ENCODE results near the gene PNMA8A. TPM values are rescaled to one million over a fixed set of nuclear protein-coding genes. Genes with fewer than 3 reads are reported as not detected.

Gene PNMA8A
- polyA plus RNA-seq, 1 of the 3 experiments (the other 2 are of a cell fraction): 10.2 TPM

- ChIA-PET CTCF (interaction anchor here (0.9 to 2.3 kb wide), 4 partner anchors 9 to 62 kb away, joined by 4 to 11 read pairs (median 5); no protein-coding TSS in a partner anchor), POLR2A (no interaction called here)
- no peak for DNase-seq
- Histone ChIP-seq H3K9ac (no peak overlapping the region), H3K4me3 (ENCODE audit: low read depth in 2 of 2, low read length in 1 of 2) (no peak overlapping the region), H3F3A (replicated peaks; ENCODE audit: insufficient read depth) (no peaks in the 10 kb centered on the region), H3K4me2 (no peak overlapping the region), H3K27ac (ENCODE audit: low read depth in 2 of 2, low read length in 1 of 2) (no peak overlapping the region), H3K27me3 (ENCODE audit: insufficient read depth) (no peaks in the 10 kb centered on the region), H2AFZ (ENCODE audit: low read depth) (no peak overlapping the region), H3K9me2 (no peaks in the 10 kb centered on the region), H3K9me3 (no peaks in the 10 kb centered on the region), H3K79me2 (ENCODE audit: insufficient read depth) (no peaks in the 10 kb centered on the region), H3K4me1 (ENCODE audit: control insufficient read depth in 1 of 2, insufficient read depth in 2 of 2, low read depth in 1 of 2, low read length in 1 of 2) (no peaks in the 10 kb centered on the region; a peak in 1 of 4 replicates), H4K20me1 (ENCODE audit: insufficient read depth) (no peaks in the 10 kb centered on the region), H3K36me3 (replicated peaks in 1 of 2; ENCODE audit: control insufficient read depth in 1 of 2, insufficient read depth in 2 of 2, low read length in 1 of 2) (no peaks in the 10 kb centered on the region)
- TF ChIP-seq FOXJ3 (CRISPR knock-in tag; IDR thresholded peaks at IDR 0.05): no peak
- TF ChIP-seq RCOR1 (IDR thresholded peaks at IDR 0.05; ENCODE audit: low read length): no peak
- 43% methylated on average over 4 of the region's 4 CpGs for WGBS (ENCODE audit: low lambda C conversion rate)
Measured at GRCh38 chr19:46452186-46452585, 19.2 kb downstream of the PNMA8A start.

DNA sequence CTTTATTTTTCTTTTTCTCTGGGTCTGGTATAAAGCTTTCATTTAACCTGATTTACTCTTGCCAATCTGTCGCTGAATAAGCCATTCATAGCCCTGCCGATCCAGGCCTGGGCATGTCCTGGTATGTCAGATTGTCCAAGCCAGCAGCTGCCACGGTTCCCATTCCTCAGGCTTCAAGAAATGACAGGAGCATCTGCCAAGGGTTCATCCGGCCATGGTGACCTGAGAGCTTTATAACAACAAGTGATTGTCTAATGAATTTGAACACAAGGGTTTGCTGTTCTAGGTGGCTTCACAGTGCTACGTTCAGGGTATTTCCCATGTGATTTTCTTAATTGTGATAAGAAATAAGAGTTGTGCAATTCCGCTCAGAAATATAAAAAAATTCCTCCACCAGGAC lies 20.0 kb downstream of the PNMA8A start:
- DNase-seq: no peak
- no peaks in the 10 kb centered on the region for H3K79me2 ChIP-seq (ENCODE audit: insufficient read depth)
- H3K27me3 ChIP-seq (ENCODE audit: insufficient read depth): no peaks in the 10 kb centered on the region
- POLR2A ChIA-PET: no interaction called here
- H3K27ac ChIP-seq (ENCODE audit: low read depth in 2 of 2, low read length in 1 of 2): no peak overlapping the region
- no peaks in the 10 kb centered on the region for H3K9me2 ChIP-seq
- no peak overlapping the region for H3K9ac ChIP-seq
- CTCF ChIA-PET: interaction anchor here (0.8 to 2.3 kb wide), 6 partner anchors 10 to 63 kb away, joined by 3 to 11 read pairs (median 4); no protein-coding TSS in a partner anchor
- WGBS (ENCODE audit: low lambda C conversion rate): 75% methylated on average over 6 of the region's 6 CpGs
- no peaks in the 10 kb centered on the region for H3K9me3 ChIP-seq
- H3K4me3 ChIP-seq (ENCODE audit: low read depth in 2 of 2, low read length in 1 of 2): no peak overlapping the region
- no peak for TF ChIP-seq USF1 (IDR thresholded peaks at IDR 0.05; ENCODE audit: borderline replicate concordance, low read depth)
- TF ChIP-seq MEF2A (IDR thresholded peaks at IDR 0.05; ENCODE audit: borderline replicate concordance, low read depth): no peak
- no peak for TF ChIP-seq TCF12 (IDR thresholded peaks at IDR 0.05)
- TF ChIP-seq FOXM1 (IDR thresholded peaks at IDR 0.05; ENCODE audit: low read depth): no peak
- no peak for TF ChIP-seq NRF1 (IDR thresholded peaks at IDR 0.05; ENCODE audit: low read depth, low read length)
- TF ChIP-seq, protein P1, sequence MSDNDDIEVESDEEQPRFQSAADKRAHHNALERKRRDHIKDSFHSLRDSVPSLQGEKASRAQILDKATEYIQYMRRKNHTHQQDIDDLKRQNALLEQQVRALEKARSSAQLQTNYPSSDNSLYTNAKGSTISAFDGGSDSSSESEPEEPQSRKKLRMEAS (IDR thresholded peaks at IDR 0.05; ENCODE audit: low read depth): no peak
- TF ChIP-seq ZBTB33 (IDR thresholded peaks at IDR 0.05; ENCODE audit: borderline replicate concordance, low read depth): no peak
- TF ChIP-seq JUND (IDR thresholded peaks at IDR 0.05): no peak
- TF ChIP-seq GATA2 (CRISPR knock-in tag; IDR thresholded peaks at IDR 0.05): no peak
- no peak for TF ChIP-seq EZH2phosphoT487 (IDR thresholded peaks at IDR 0.05; ENCODE audit: borderline replicate concordance, low read depth)
- no peak for TF ChIP-seq RXRA (IDR thresholded peaks at IDR 0.05; ENCODE audit: borderline replicate concordance, low read depth)
- no peaks in the 10 kb centered on the region for H3F3A ChIP-seq (replicated peaks; ENCODE audit: insufficient read depth)
- no peak overlapping the region for H3K4me2 ChIP-seq
- no peaks in the 10 kb centered on the region for H4K20me1 ChIP-seq (ENCODE audit: insufficient read depth)
- no peak overlapping the region for H2AFZ ChIP-seq (ENCODE audit: low read depth)
- no peaks in the 10 kb centered on the region for H3K36me3 ChIP-seq (replicated peaks in 1 of 2; ENCODE audit: control insufficient read depth in 1 of 2, insufficient read depth in 2 of 2, low read length in 1 of 2)
- no peaks in the 10 kb centered on the region; a peak in 1 of 4 replicates for H3K4me1 ChIP-seq (ENCODE audit: control insufficient read depth in 1 of 2, insufficient read depth in 2 of 2, low read depth in 1 of 2, low read length in 1 of 2)
